Activated naive CD8-positive, alpha-beta T cell (primary cell): ENCODE results near the gene OSBP2.

Experiments used
- H3K27ac Mint-ChIP-seq: one replicate; pipeline ENCODE4 v1.8.0; 2021; ENCODE audit warnings: mixed read lengths
- H3K27me3 Mint-ChIP-seq: one replicate; pipeline ENCODE4 v1.8.0; 2021; ENCODE audit warnings: mixed read lengths
- H3K36me3 Mint-ChIP-seq: one replicate; pipeline ENCODE4 v1.8.0; 2021; ENCODE audit warnings: mixed read lengths
- H3K4me1 Mint-ChIP-seq: one replicate; pipeline ENCODE4 v1.8.0; 2021; ENCODE audit warnings: low read depth, mixed read lengths
- H3K4me3 Mint-ChIP-seq: one replicate; pipeline ENCODE4 v1.8.0; 2021; ENCODE audit warnings: mild to moderate bottlenecking, mixed read lengths
- H3K9me3 Mint-ChIP-seq: one replicate; pipeline ENCODE4 v1.8.0; 2021; ENCODE audit warnings: low read depth, mixed read lengths

OSBP2 gene

DNA sequence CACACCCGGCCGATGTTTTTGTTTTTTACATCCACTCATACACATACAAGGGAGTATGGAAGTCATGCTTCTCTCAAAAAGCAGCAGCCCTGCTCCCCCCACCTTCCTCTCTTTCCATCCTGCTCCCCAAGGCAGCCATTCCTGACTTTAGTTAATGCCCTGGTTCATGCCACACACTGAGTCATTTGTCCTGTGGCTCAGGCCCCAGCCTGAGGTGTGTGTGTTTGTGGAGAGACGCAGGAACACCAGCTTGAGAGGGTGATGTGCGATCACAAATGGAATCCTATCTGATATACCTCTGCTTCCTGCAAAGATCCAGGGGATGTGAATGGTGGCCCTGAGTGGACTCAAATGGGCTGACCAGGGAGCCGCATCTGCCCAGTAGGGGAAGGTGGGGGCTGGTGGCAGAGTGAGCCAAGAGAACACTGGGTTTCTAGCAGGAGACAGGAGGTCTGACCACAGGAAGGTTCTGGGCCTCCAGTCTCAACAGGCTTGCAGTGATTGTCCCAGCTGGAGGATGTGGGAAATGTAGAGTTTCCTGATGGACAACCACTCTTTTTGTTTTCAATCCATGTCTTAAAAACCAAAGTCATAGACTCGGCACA lies 86.7 kb downstream of the OSBP2 start:
- Mint-ChIP-seq H3K36me3 (no peaks in the 10 kb centered on the region), H3K9me3 (no peaks in the 10 kb centered on the region), H3K27me3 (no peaks in the 10 kb centered on the region), H3K4me1 (peaks cover 5% of the 10 kb centered on the region), H3K27ac (no peak overlapping the region), H3K4me3 (no peak overlapping the region)

GRCh38 chr22:30782613-30783012 lies 87.9 kb downstream of the OSBP2 start:
- H3K27ac Mint-ChIP-seq, result no peak overlapping the region
- H3K4me1 Mint-ChIP-seq, result peaks cover 5% of the 10 kb centered on the region
- no peak overlapping the region for H3K4me3 Mint-ChIP-seq
- H3K9me3 Mint-ChIP-seq, result no peaks in the 10 kb centered on the region
- H3K36me3 Mint-ChIP-seq, result no peaks in the 10 kb centered on the region
- H3K27me3 Mint-ChIP-seq, result no peaks in the 10 kb centered on the region

GRCh38 chr22:30783021-30783420 lies 88.3 kb downstream of the OSBP2 start:
- peaks cover 5% of the 10 kb centered on the region for H3K4me1 Mint-ChIP-seq
- H3K27me3 Mint-ChIP-seq, result no peaks in the 10 kb centered on the region
- H3K27ac Mint-ChIP-seq, result no peak overlapping the region
- no peak overlapping the region for H3K4me3 Mint-ChIP-seq
- H3K36me3 Mint-ChIP-seq, result no peaks in the 10 kb centered on the region
- H3K9me3 Mint-ChIP-seq, result no peaks in the 10 kb centered on the region

DNA sequence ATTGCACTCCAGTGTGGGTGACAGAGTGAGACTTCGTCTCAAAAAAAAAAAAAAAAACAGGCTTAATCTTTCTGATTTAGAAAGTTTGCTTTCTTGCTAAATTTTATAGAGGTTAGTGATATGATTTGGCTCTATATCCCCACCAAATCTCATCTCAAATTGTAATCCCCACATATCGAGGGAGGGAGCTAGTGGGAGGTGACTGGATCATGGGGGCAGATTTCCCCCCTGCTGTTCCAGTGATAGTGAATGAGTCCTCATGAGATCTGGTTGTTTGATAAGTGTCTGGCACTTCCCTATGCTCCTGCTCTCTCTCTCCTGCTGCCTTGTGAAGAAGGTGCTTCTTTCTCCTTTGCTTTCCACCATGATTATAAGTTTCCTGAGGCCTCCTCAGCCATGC lies 90.9 kb downstream of the OSBP2 start:
- H3K4me3 Mint-ChIP-seq, result no peak overlapping the region
- H3K36me3 Mint-ChIP-seq, result no peaks in the 10 kb centered on the region
- H3K27me3 Mint-ChIP-seq, result no peaks in the 10 kb centered on the region
- H3K27ac Mint-ChIP-seq, result no peak overlapping the region
- no peaks in the 10 kb centered on the region for H3K9me3 Mint-ChIP-seq
- no peaks in the 10 kb centered on the region for H3K4me1 Mint-ChIP-seq

GRCh38 chr22:30790366-30790765 lies 95.7 kb downstream of the OSBP2 start:
- H3K4me3 Mint-ChIP-seq, result no peak overlapping the region
- no peaks in the 10 kb centered on the region for H3K27me3 Mint-ChIP-seq
- no peaks in the 10 kb centered on the region for H3K36me3 Mint-ChIP-seq
- no peaks in the 10 kb centered on the region for H3K4me1 Mint-ChIP-seq
- H3K27ac Mint-ChIP-seq, result no peak overlapping the region
- no peaks in the 10 kb centered on the region for H3K9me3 Mint-ChIP-seq

DNA sequence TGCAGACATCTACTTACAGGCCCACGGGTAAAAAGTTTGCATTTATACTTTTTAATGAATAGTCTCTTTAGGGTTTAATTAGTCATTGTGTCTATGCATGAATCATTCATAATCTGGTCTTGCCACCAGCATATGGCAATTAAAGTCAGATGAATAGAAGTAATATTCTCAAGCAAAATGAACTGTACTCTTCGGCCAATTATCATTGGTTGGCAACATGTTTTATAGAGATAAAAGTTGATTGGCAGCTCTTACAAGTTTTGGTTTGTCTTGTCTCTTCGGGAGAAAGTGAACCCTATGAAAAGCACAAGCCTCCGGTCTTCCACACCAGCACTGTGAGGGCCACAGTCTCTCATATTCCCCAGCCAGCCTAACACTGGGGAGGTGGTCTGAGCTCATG lies 97.8 kb downstream of the OSBP2 start:
- Mint-ChIP-seq H3K4me1 (no peaks in the 10 kb centered on the region), H3K4me3 (no peak overlapping the region), H3K9me3 (no peaks in the 10 kb centered on the region), H3K27me3 (no peaks in the 10 kb centered on the region), H3K27ac (no peak overlapping the region), H3K36me3 (peaks cover 2% of the 10 kb centered on the region)

DNA sequence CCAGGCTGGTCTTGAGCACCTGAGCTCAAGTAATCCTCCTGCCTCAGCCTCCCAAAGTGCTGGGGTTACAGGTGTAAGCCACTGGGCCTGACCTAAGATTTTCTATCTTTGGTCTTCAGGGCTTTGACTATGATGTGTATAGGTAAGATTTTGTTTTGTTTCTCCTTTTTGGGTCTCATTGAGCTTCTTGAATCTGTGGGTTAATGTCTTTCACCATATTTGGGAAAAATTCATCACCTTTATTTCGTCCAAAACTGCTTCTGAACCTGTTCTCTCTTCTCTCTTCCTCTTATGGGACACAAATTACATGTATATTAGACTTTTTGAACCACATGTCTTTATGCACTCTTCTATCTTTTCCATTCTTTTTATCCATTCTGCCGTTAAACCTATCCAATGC lies 100.4 kb downstream of the OSBP2 start:
- no peaks in the 10 kb centered on the region for H3K9me3 Mint-ChIP-seq
- H3K4me1 Mint-ChIP-seq, result no peaks in the 10 kb centered on the region
- no peak overlapping the region for H3K4me3 Mint-ChIP-seq
- no peak overlapping the region for H3K27ac Mint-ChIP-seq
- peaks cover 5% of the 10 kb centered on the region for H3K36me3 Mint-ChIP-seq
- peaks cover 11% of the 10 kb centered on the region for H3K27me3 Mint-ChIP-seq

DNA sequence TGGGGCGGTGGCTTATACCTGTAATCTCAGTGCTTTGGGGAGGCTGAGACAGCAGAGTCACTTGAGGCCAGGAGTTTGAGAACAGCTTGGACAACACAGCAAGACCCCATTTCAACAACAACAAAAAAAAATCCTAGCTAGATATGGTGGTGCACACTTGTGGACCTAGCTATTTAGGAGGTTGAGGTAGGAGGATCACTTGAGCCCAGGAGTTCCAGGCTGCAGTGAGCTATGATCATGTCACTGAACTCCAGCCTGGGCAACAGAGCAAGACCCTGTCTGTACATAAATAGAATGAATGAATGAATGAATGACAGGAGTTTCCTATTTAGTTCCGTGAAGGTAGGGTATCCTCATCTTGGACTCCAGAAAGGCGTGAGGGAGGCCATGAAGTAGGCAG lies 107.0 kb downstream of the OSBP2 start:
- Mint-ChIP-seq H3K4me1 (peaks cover 7% of the 10 kb centered on the region), H3K36me3 (peaks cover 4% of the 10 kb centered on the region), H3K27me3 (peaks cover 37% of the 10 kb centered on the region), H3K27ac (no peak overlapping the region), H3K9me3 (no peaks in the 10 kb centered on the region), H3K4me3 (no peak overlapping the region)

DNA sequence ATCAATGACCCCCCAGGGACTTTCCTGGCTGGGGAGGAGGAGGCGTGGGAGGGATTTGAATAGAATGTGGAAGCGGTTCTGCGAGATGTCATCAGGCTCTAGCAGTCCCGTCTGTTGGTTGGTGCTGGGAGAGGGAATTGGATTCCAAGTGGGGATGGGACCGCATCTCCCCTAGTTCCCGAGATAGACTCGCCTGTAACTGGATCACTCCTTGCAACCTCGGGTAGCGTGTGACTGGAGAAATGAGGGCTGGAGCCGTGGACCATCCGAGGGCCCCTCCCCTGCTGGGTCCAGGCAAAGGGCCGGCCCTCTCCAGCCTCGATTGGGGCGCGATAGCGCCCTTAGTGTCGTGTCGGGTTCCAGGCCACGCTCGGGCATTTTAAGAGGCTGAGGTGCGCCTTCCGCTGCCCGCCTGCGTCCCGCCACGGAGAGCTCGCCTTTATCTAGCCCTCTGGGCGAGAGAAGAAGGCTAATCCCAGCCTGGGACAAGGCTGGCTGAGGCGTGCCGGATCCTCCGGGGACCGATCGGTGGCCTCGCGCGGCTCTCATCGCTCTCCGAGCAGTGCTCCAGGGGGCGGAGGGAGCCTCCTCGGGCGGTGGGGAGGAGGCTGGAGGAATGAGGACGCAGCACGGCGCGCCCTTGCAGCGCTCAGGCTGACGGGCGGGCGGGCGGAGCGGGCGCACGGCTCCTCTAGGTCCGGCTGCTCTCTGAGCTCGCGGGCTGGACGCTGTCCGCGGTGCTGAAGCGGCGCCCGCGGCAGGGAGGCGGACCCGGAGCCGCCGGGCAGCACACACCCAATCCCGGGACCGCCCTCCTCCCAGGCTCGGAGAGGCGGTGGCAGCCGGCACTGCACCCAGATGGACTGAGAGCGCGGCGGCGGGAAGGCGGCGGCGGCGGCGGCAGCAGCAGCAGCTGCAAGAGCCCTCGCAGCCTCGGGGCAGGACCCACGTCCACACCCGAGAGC lies 107.8 kb downstream of the OSBP2 start:
- Mint-ChIP-seq H3K4me3 (no peak overlapping the region), H3K27me3 (peaks cover 37% of the 10 kb centered on the region), H3K27ac (no peak overlapping the region), H3K9me3 (no peaks in the 10 kb centered on the region), H3K36me3 (peaks cover 4% of the 10 kb centered on the region), H3K4me1 (peaks cover 7% of the 10 kb centered on the region)

DNA sequence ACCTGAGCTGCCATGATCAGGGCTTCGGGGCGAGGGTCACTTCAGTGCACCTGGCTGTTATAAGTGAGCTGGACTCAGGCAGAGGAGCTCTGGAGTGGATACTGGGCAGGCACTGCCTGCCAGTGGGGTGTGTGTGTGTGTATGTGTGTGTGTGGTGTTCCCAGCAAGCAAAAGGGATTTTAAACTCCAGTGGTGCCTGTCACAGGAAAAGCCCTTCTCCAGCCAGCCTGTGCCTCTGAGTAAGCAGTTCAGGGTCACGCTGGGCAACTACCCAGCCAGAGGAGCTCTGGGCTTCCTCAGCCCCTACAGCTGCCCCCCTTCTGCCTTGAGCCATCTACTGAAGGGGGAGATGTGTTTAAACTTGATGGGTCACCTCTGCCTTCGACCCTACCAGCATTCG lies 109.0 kb downstream of the OSBP2 start:
- Mint-ChIP-seq H3K9me3 (no peaks in the 10 kb centered on the region), H3K27me3 (peaks cover 32% of the 10 kb centered on the region), H3K4me1 (peaks cover 7% of the 10 kb centered on the region), H3K4me3 (no peak overlapping the region), H3K27ac (no peak overlapping the region), H3K36me3 (peaks cover 4% of the 10 kb centered on the region)

- Mint-ChIP-seq H3K36me3 (peaks cover 2% of the 10 kb centered on the region), H3K27ac (no peak overlapping the region), H3K4me3 (no peak overlapping the region), H3K27me3 (peaks cover 31% of the 10 kb centered on the region), H3K9me3 (no peaks in the 10 kb centered on the region), H3K4me1 (peaks cover 7% of the 10 kb centered on the region)
These were observed 110.0 kb downstream of the OSBP2 start for GRCh38 chr22:30804626-30805025.

DNA sequence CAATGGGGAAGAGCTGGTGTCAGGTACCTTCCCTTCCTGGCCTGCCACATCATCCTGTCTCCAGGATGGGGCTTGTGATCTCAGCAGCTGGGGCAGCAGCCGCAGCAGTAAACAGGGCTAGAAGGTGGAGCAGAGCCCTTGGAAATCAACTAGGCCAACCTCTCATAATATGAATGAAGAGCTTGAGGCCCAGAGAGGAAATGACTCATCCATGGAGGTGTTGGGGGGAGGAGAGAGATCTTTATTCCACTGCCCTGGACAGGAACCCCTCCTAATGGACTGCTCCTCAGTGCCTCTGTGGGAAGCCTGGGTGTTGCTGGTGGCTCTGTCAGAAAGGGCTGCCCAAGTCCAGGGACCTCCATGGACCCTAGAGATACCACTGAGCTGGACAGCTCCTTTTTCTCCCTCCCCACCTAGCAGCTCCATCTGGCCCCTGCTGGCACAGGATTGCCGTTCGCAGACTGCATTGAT lies 111.8 kb downstream of the OSBP2 start:
- Mint-ChIP-seq H3K27me3 (peaks cover 14% of the 10 kb centered on the region), H3K4me1 (peaks cover 7% of the 10 kb centered on the region), H3K4me3 (no peak overlapping the region), H3K9me3 (no peaks in the 10 kb centered on the region), H3K27ac (no peak overlapping the region), H3K36me3 (no peaks in the 10 kb centered on the region)

GRCh38 chr22:30809086-30809485 lies 114.4 kb downstream of the OSBP2 start:
- Mint-ChIP-seq H3K4me3 (no peak overlapping the region), H3K27ac (no peak overlapping the region), H3K27me3 (peaks cover 7% of the 10 kb centered on the region), H3K4me1 (no peaks in the 10 kb centered on the region), H3K9me3 (no peaks in the 10 kb centered on the region), H3K36me3 (no peaks in the 10 kb centered on the region)

DNA sequence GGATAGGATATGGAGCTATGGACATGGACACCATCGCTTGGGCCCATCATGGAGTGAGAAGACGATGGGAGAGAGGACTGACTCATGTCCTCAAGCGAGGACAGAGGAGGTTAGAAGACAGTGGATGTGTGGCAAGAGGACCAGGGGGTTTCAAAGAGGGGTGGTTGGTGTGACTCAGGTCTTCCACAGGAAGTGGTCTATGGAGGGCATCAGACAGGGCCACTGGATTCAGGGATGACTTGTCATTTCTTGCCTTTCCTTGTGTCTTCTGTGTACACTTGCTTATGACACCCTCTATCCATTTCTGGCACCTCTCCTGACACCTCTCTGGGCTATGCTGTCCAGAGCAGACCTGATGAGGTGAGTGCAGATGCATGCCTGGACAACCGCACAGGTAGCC lies 115.4 kb downstream of the OSBP2 start:
- no peak overlapping the region for H3K4me3 Mint-ChIP-seq
- peaks cover 1% of the 10 kb centered on the region for H3K27me3 Mint-ChIP-seq
- H3K27ac Mint-ChIP-seq, result no peak overlapping the region
- no peaks in the 10 kb centered on the region for H3K36me3 Mint-ChIP-seq
- H3K9me3 Mint-ChIP-seq, result no peaks in the 10 kb centered on the region
- no peaks in the 10 kb centered on the region for H3K4me1 Mint-ChIP-seq

- Mint-ChIP-seq H3K27me3 (peaks cover 5% of the 10 kb centered on the region), H3K36me3 (no peaks in the 10 kb centered on the region), H3K4me1 (no peaks in the 10 kb centered on the region), H3K4me3 (no peak overlapping the region), H3K27ac (no peak overlapping the region), H3K9me3 (no peaks in the 10 kb centered on the region)
These were observed 119.3 kb downstream of the OSBP2 start for GRCh38 chr22:30813936-30814335.
